Measurements from ENCODE around the gene RFX8.
"Not testable (repeated sequence)": the region's sequence is repeated elsewhere in the genome, so short reads cannot be mapped to it uniquely, and the experiment has no call there.

The RFX8 gene

DNA sequence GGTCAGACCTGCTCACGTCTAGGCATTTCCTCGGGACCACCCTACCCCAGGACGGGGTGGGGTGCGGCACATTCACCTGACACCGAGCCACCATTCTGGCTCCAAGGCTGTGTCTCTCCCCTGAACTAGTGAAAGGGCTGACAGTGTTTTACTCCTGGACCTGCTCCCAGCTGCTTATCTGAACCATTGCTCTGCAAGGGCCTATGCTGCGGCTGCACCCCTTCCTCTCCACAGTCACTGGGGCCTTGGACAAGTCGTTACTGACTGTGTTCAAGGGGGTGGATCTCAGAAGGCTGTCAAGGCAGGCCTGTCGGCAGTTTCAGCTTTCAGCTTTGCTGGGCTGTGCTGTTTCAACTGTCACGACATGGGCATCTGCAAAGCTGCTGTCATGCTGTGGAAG, 99.3 kb downstream of the RFX8 start:
- no peak for DNase-seq

GRCh38 chr2:101374821-101375561, 99.9 kb downstream of the RFX8 start:
- DNase-seq, result no peak

- DNase-seq, result no peak
These were observed 102.1 kb downstream of the RFX8 start for GRCh38 chr2:101372792-101373191.

GRCh38 chr2:101371636-101372035, 103.3 kb downstream of the RFX8 start:
- no peak for DNase-seq

- no peak for DNase-seq
These were observed 105.8 kb downstream of the RFX8 start for GRCh38 chr2:101369100-101369499.

GRCh38 chr2:101368376-101368775, 106.5 kb downstream of the RFX8 start:
- DNase-seq, result no peak

- no peak for DNase-seq
These were observed 107.4 kb downstream of the RFX8 start for GRCh38 chr2:101367508-101367907.

- DNase-seq, result no peak
These were observed 110.0 kb downstream of the RFX8 start for GRCh38 chr2:101364878-101365277.

DNA sequence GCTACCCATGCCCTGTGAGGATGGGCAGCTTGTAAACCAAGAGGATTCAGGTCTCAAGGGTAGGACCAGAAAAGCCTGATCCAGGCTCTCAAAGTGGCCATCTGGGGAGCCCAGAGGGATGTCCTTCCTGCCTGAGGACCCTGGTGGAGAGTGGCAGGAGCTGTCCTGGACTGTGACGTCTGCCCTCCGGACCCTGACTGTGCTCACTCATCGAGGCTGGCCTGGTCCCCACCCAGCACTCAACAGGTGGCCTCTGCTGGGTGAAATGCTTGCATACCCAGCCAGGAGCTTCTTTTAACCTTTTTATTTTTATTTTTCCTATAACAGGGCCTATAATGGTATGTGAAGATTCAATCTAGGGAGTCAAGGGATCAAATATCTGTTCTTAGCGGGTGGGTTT, 112.1 kb downstream of the RFX8 start:
- no peak for DNase-seq

- no peak for DNase-seq
These were observed 112.6 kb downstream of the RFX8 start for GRCh38 chr2:101362316-101362715.

DNA sequence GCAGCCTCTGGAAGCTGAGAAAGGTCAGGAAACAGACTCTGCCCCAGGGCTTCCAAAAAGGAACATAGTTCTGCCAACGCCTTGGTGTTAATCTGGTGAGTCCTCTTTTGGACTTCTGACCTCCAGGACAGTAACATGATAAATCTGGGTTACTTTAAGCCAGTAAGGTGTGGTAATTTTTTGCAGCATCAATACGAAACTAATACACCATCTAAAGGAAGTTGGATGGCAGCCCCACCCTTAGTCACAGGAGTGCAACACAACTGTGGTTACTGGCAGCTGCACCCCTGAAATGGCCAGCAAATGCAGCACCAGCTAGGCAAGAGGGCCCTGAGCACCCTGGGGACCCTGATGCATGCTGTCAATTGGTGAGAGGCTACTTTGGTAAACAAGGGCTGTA, 113.4 kb downstream of the RFX8 start:
- no peak for DNase-seq

GRCh38 chr2:101361121-101361520, 113.8 kb downstream of the RFX8 start:
- no peak for DNase-seq

GRCh38 chr2:101360232-101360631, 114.7 kb downstream of the RFX8 start:
- peak; percentile 31 for DNase-seq

- DNase-seq, result no peak
These were observed 115.4 kb downstream of the RFX8 start for GRCh38 chr2:101359410-101359954.

- DNase-seq, result peak; percentile 33
These were observed 117.5 kb downstream of the RFX8 start for GRCh38 chr2:101357376-101357775.

DNA sequence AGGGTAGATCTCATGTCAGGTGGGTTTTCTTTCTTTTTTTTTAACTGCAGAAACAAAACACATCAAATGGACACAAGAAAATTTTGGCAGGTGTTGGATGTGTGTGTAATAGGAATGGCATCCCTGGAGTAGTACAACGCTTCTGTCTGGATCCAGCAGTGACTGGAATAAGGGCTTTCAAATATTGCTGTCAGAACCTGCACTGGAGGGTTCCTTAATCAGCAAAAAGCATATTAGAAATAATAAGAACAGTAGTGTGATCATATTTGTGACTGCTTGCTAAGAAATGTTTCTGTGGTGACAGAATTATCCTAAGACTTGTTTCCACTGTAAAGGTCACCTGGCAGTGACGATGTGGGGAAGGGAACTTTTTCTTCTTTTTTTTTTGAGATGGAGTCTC, 118.4 kb downstream of the RFX8 start:
- DNase-seq, result peak; percentile 36

DNA sequence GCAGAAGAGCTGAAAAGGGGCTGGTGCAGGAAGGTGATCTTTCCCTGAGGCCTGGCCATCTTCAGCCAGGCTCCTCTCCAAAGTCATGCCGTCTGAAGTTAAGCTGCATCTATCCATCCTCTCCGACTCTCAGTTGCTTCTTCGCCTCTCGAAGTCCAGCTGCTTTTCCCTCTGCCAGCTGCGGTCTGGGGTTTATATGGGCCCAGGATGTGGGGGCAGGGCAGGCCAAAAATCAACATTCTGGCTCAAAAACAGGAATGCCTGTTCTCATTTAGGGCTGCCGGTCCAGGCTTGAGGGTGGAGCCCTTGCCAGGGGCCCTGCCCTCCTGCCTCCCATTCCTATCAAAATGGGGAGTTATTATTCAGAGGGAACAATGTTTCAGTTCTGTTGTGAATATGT, 118.9 kb downstream of the RFX8 start:
- no peak for DNase-seq

DNA sequence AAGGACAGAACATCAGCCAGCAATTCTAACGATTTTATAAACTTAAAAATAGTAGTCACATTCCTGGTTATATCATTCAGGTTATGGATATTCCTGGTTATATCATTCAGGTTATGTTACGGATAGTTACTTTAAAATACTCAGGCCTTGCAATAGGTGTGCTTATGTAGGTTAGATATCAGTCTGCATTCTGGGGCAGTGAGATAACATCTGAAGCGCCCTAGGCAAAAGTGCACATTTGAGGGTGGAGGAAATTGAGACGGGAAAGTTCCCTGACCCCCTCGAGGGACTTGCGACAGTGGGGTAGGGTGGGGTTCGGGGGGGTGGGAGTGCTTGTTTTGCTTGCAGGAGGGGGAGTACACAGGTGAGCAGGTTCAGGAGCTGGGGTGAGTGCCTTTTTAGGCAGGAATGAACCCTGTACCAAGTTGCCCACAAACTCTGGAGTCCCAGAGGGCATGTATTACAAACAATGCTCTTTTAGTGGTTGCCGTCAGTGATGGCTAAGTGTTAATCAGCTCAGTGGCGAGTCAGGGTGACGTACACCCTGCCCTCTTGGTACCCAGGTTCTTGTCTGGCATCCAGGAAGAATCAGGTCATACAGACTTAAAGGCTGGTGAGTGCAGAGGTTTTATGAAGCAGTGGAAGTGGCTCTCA, 119.4 kb downstream of the RFX8 start:
- DNase-seq, result no peak

- DNase-seq, result no peak
These were observed 120.2 kb downstream of the RFX8 start for GRCh38 chr2:101354420-101355311.

GRCh38 chr2:101352631-101353030, 122.3 kb downstream of the RFX8 start:
- not testable (repeated sequence) for DNase-seq

DNA sequence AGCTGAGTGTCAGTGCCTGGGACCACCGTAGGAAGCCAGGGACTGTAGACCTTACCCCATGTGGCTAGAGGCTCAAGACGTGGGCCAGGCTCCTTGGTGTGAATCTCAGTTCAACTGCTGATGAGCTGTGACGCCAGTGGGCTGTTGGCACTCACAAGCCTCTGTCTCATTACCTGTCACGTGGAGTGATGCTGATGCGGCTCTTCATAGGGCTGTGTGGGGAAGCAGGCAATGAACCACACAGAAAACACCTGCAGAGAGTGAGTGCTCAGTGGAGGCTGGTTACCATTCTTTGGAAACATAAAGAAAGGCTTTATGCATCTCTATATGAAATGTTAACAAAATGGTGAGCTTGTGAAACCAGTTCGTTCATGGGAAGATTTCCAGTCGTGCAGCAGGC, 123.7 kb downstream of the RFX8 start:
- no peak for DNase-seq

- DNase-seq, result peak; percentile 42
These were observed 124.8 kb downstream of the RFX8 start for GRCh38 chr2:101349893-101350662.
